Smooth muscle cell (in vitro differentiated cells): ENCODE results near the gene DCLK2. TPM values are rescaled to one million over a fixed set of nuclear protein-coding genes. Genes with fewer than 3 reads are reported as not detected.
"Not testable (repeated sequence)": the region's sequence is repeated elsewhere in the genome, so short reads cannot be mapped to it uniquely, and the experiment has no call there.

ENCODE experiments used
- DNase-seq: peaks from one replicate; lab custom pipeline; 2025; ENCODE audit not compliant: unreplicated experiment; lab: John Stamatoyannopoulos, UW
- H2AFZ ChIP-seq: fragments of 200-600 bp; sonication (generic); 2 replicates; pipeline ENCODE4 v1.6.0; 2016; ENCODE audit warnings: antibody characterized with exemption, low read depth, mild to moderate bottlenecking
- H3F3A ChIP-seq: fragments of 200-600 bp; sonication (generic); 2 replicates; pipeline ENCODE4 v1.6.0; 2017; ENCODE audit warnings: antibody characterized with exemption, low read depth
- H3K27ac ChIP-seq: fragments of 200-600 bp; sonication (generic); 2 replicates; pipeline ENCODE4 v1.5.1; 2016; ENCODE audit warnings: low read depth, mild to moderate bottlenecking
- H3K27me3 ChIP-seq: fragments of 200-600 bp; sonication (generic); 2 replicates; pipeline ENCODE4 v1.6.1; 2016; ENCODE audit warnings: low read depth, mild to moderate bottlenecking
- H3K36me3 ChIP-seq: fragments of 200-600 bp; sonication (generic); 2 replicates; pipeline ENCODE4 v1.5.1; 2016; ENCODE audit warnings: low read depth
- H3K4me1 ChIP-seq: fragments of 200-600 bp; sonication (generic); 2 replicates; pipeline ENCODE4 v1.5.1; 2016; ENCODE audit warnings: low read depth
- H3K4me2 ChIP-seq: fragments of 200-600 bp; sonication (generic); 2 replicates; pipeline ENCODE4 v1.6.0; 2016; ENCODE audit warnings: mild to moderate bottlenecking
- H3K4me3 ChIP-seq: fragments of 200-600 bp; sonication (generic); 2 replicates; pipeline ENCODE4 v1.5.1; 2016; ENCODE audit warnings: mild to moderate bottlenecking
- H3K79me2 ChIP-seq: fragments of 200-600 bp; sonication (generic); 2 replicates; pipeline ENCODE4 v1.6.0; 2016; ENCODE audit warnings: low read depth, mild to moderate bottlenecking
- H3K9ac ChIP-seq: fragments of 200-600 bp; sonication (generic); 2 replicates; pipeline ENCODE4 v1.6.0; 2016; ENCODE audit warnings: low read depth
- H3K9me3 ChIP-seq: fragments of 200-600 bp; sonication (generic); replicated peaks from 2 replicates; pipeline ENCODE4 v1.5.1; 2016; ENCODE audit warnings: low read depth
- H4K20me1 ChIP-seq: fragments of 200-600 bp; sonication (generic); 2 replicates; pipeline ENCODE4 v1.6.0; 2016; ENCODE audit warnings: low read depth
- WGBS: methylation state at CpG from one replicate; pipeline ENCODE4 v1.1.7; 2016; ENCODE audit warnings: low lambda C conversion rate; 5-methylcytosine and 5-hydroxymethylcytosine counted together
- polyA plus RNA-seq: library from polyadenylated mRNA; unstranded; fragments of >200 nt; fragmentation: Nextera tagmentation; extraction: Ambion mirVana; gene quantifications from 2 replicates; pipeline ENCODE4 v1.2.1, GENCODE V29; 2016
- total RNA-seq: library from RNA; depleted of rRNA; stranded (reverse); fragments of >200 nt; gene quantifications from 2 replicates; pipeline ENCODE4 v1.2.3, GENCODE V29; 2014
- TF ChIP-seq, protein P1 (sequence below): fragments of 200-600 bp; sonication (generic); IDR thresholded peaks from 2 replicates; pipeline ENCODE4 v1.5.1; 2017; ENCODE audit warnings: borderline replicate concordance, mild to moderate bottlenecking, antibody characterized with exemption; ENCODE audit not compliant: insufficient read depth, poor library complexity, severe bottlenecking

The DCLK2 gene
- total and polyA plus RNA-seq, 2 experiments from 2014 or later: 1.3 to 4.8 TPM

DNA sequence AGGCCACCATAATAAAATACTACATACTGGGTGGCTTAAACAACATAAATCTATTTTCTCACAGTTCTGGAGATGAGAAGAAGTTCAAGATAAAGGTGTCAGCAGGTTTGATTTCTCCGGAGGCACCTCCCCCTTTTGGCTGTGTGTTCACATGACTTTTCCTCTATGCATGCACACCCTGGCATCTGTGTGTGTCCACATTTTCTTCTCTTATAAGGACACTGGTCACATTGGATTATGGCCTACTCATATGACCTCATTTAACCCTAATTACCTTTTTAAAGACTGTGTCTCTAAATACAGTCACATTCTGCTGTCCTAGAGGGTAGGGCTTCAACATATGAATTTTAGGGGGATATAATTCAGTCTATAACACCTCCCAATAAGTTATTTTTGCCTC lies 79.8 kb downstream of the DCLK2 start:
- WGBS: 82% methylated on average over 1 of the region's 1 CpG
- no peaks in the 10 kb centered on the region for H3K4me1 ChIP-seq
- H3K36me3 ChIP-seq: no peaks in the 10 kb centered on the region
- no peak overlapping the region for H3K4me2 ChIP-seq
- no peak overlapping the region for H3K9ac ChIP-seq
- TF ChIP-seq, protein P1, sequence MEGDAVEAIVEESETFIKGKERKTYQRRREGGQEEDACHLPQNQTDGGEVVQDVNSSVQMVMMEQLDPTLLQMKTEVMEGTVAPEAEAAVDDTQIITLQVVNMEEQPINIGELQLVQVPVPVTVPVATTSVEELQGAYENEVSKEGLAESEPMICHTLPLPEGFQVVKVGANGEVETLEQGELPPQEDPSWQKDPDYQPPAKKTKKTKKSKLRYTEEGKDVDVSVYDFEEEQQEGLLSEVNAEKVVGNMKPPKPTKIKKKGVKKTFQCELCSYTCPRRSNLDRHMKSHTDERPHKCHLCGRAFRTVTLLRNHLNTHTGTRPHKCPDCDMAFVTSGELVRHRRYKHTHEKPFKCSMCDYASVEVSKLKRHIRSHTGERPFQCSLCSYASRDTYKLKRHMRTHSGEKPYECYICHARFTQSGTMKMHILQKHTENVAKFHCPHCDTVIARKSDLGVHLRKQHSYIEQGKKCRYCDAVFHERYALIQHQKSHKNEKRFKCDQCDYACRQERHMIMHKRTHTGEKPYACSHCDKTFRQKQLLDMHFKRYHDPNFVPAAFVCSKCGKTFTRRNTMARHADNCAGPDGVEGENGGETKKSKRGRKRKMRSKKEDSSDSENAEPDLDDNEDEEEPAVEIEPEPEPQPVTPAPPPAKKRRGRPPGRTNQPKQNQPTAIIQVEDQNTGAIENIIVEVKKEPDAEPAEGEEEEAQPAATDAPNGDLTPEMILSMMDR: no peak
- no peaks in the 10 kb centered on the region for H3K79me2 ChIP-seq
- no peaks in the 10 kb centered on the region for H4K20me1 ChIP-seq
- no peak overlapping the region for H3K4me3 ChIP-seq
- H3K27me3 ChIP-seq: no peaks in the 10 kb centered on the region
- DNase-seq: no peak
- no peaks in the 10 kb centered on the region for H3K9me3 ChIP-seq
- no peak overlapping the region for H2AFZ ChIP-seq
- no peaks in the 10 kb centered on the region for H3F3A ChIP-seq
- H3K27ac ChIP-seq: no peak overlapping the region

DNA sequence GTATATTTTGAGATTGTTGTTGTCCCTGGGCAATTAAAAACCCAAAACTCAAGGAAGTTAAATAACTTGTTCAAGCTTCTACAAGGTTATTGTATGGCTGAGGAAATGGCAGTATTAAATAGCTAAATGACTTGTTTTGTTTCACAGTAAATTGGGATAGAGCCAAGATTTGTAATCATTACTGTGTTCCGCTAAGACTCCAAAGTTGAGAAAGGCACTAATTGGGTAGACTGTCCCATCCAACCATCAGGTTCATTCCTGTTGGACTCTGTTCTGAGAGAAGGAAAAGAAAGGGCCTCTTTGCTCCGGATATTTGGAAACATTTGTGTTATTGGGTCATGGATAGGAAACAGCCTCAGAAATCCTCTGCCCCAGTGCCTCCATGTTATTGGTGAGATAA lies 82.2 kb downstream of the DCLK2 start:
- WGBS: 70% methylated on average over 2 of the region's 2 CpGs
- no peaks in the 10 kb centered on the region for H3K27me3 ChIP-seq
- no peak for DNase-seq
- H4K20me1 ChIP-seq: no peaks in the 10 kb centered on the region
- no peak overlapping the region for H2AFZ ChIP-seq
- no peak overlapping the region for H3K4me3 ChIP-seq
- H3K36me3 ChIP-seq: no peaks in the 10 kb centered on the region
- H3K27ac ChIP-seq: no peak overlapping the region
- no peak overlapping the region for H3K9ac ChIP-seq
- H3K4me2 ChIP-seq: no peak overlapping the region
- H3K9me3 ChIP-seq: no peaks in the 10 kb centered on the region
- TF ChIP-seq, protein P1: no peak
- no peaks in the 10 kb centered on the region for H3K4me1 ChIP-seq
- H3F3A ChIP-seq: no peaks in the 10 kb centered on the region
- no peaks in the 10 kb centered on the region for H3K79me2 ChIP-seq

DNA sequence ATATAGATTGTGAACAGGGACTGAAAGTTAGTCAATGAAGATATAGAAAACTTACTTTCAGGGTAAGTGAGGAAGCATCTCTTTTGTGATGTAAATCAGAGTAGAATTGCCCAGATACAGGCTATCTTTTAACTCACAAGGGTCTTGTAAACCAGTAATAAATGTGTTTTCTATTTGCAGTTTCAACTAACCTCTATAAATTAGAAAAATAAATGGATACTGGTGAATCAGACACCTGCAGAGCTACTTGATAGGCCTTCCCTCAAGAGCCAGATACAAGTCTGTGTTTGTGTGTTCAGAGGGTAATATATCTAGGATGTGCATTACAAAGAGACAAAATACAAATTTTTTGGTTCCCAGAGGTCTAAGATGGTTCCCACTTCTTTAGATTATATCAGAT lies 82.9 kb downstream of the DCLK2 start:
- TF ChIP-seq, protein P1: no peak
- Histone ChIP-seq H2AFZ (no peak overlapping the region), H3K27me3 (no peaks in the 10 kb centered on the region), H3K36me3 (no peaks in the 10 kb centered on the region), H3K27ac (no peak overlapping the region), H3K9me3 (no peaks in the 10 kb centered on the region), H3K4me3 (no peak overlapping the region), H4K20me1 (no peaks in the 10 kb centered on the region), H3K79me2 (no peaks in the 10 kb centered on the region), H3K9ac (no peak overlapping the region), H3F3A (no peaks in the 10 kb centered on the region), H3K4me2 (no peak overlapping the region), H3K4me1 (no peaks in the 10 kb centered on the region)
- DNase-seq: no peak

DNA sequence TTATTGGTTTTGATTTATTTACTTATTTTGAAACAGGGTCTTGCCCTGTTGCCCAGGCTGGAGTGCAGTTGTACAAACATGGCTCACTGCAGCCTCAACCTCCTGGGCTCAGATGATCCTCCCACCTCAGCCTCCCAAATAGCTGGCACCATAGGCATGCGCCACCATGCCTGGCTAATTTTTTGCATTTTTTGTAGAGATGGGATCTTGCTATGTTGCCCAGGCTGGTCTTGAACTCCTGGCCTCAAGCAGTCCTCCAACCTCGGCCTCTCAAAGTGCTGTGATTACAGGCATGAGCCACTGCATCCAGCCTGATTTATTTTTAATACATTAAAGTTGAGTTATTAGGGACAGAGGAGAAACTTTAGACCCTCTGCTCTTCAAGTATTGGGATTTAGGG lies 83.8 kb downstream of the DCLK2 start:
- not testable (repeated sequence) for H3K9me3 ChIP-seq, H4K20me1 ChIP-seq, DNase-seq, H3K36me3 ChIP-seq, H3K27me3 ChIP-seq, H3K4me3 ChIP-seq, H3K79me2 ChIP-seq, H3K4me1 ChIP-seq, H3K4me2 ChIP-seq, H2AFZ ChIP-seq, H3K9ac ChIP-seq, H3F3A ChIP-seq, H3K27ac ChIP-seq
- WGBS: 89% methylated on average over 2 of the region's 2 CpGs
